Neural progenitor cell (in vitro differentiated cells): ENCODE measurements around the gene CRIM1. TPM values are rescaled to one million over a fixed set of nuclear protein-coding genes. Genes with fewer than 3 reads are reported as not detected.
A peak's percentile ranks its signal among the peaks of the same experiment; 100 is the strongest.

Experiments used
- DNase-seq: peaks from one replicate; pipeline ENCODE4 v3.0.0-alpha.2; 2016; ENCODE audit warnings: low spot score
- H2AFZ ChIP-seq: fragments of 200-600 bp; sonication (generic); replicated peaks from 2 replicates; pipeline ENCODE4 v1.6.1; 2016; ENCODE audit warnings: antibody characterized with exemption
- H3F3A ChIP-seq: fragments of 200-600 bp; sonication (generic); 2 replicates; pipeline ENCODE4 v1.6.1; 2016; ENCODE audit warnings: antibody characterized with exemption, low read depth
- H3K27ac ChIP-seq: fragments of 200-600 bp; sonication (generic); 2 replicates; pipeline ENCODE4 v1.5.1; 2016; ENCODE audit warnings: mild to moderate bottlenecking
- H3K27me3 ChIP-seq: fragments of 200-600 bp; sonication (generic); 2 replicates; pipeline ENCODE4 v1.6.1; 2016; ENCODE audit warnings: mild to moderate bottlenecking, moderate library complexity
- H3K36me3 ChIP-seq: fragments of 200-600 bp; sonication (generic); 2 replicates; pipeline ENCODE4 v1.5.1; 2016
- H3K4me1 ChIP-seq: fragments of 200-600 bp; sonication (generic); 2 replicates; pipeline ENCODE4 v1.6.1; 2016; ENCODE audit warnings: mixed run types
- H3K4me2 ChIP-seq: fragments of 200-600 bp; sonication (generic); 2 replicates; pipeline ENCODE4 v1.6.1; 2016
- H3K4me3 ChIP-seq: fragments of 200-600 bp; sonication (generic); 2 replicates; pipeline ENCODE4 v1.5.1; 2016
- H3K79me2 ChIP-seq: fragments of 200-600 bp; sonication (generic); 2 replicates; pipeline ENCODE4 v1.6.1; 2016; ENCODE audit warnings: low read depth
- H3K9ac ChIP-seq: fragments of 200-600 bp; sonication (generic); 2 replicates; pipeline ENCODE4 v1.6.1; 2016
- H3K9me3 ChIP-seq: fragments of 200-600 bp; sonication (generic); 2 replicates; pipeline ENCODE4 v1.5.1; 2016; ENCODE audit warnings: low read depth
- H4K20me1 ChIP-seq: fragments of 200-600 bp; sonication (generic); 2 replicates; pipeline ENCODE4 v1.6.1; 2016; ENCODE audit warnings: low read depth
- H3K27ac Mint-ChIP-seq: 3 replicates; pipeline ENCODE4 v1.8.0; 2021; ENCODE audit warnings: mixed read lengths
- H3K27me3 Mint-ChIP-seq: 2 replicates; pipeline ENCODE4 v1.8.0; 2022; ENCODE audit warnings: low read depth, mild to moderate bottlenecking, inconsistent platforms, moderate library complexity, mixed read lengths; ENCODE audit not compliant: insufficient read depth
- H3K36me3 Mint-ChIP-seq: 3 replicates; pipeline ENCODE4 v1.8.0; 2021; ENCODE audit warnings: mixed read lengths
- H3K4me1 Mint-ChIP-seq: 3 replicates; pipeline ENCODE4 v1.8.0; 2021; ENCODE audit warnings: mixed read lengths
- H3K4me3 Mint-ChIP-seq: 3 replicates; pipeline ENCODE4 v1.8.0; 2021; ENCODE audit warnings: mild to moderate bottlenecking, moderate library complexity, mixed read lengths
- H3K9me3 Mint-ChIP-seq: 3 replicates; pipeline ENCODE4 v1.8.0; 2020; ENCODE audit warnings: mixed read lengths
- CTCF ChIP-seq: fragments of 200-600 bp; sonication (generic); IDR thresholded peaks from 2 replicates; pipeline ENCODE4 v1.5.1; 2017; ENCODE audit warnings: antibody characterized with exemption, mild to moderate bottlenecking
- EZH2 ChIP-seq: fragments of 200-600 bp; sonication (generic); IDR thresholded peaks from 2 replicates; pipeline ENCODE4 v1.6.1; 2017; ENCODE audit warnings: antibody characterized with exemption, mild to moderate bottlenecking, moderate library complexity
- EZH2phosphoT487 ChIP-seq: fragments of 200-600 bp; sonication (generic); IDR thresholded peaks from 2 replicates; pipeline ENCODE4 v1.6.1; 2017; ENCODE audit warnings: antibody characterized with exemption
- total RNA-seq: library from RNA; depleted of rRNA; stranded (reverse); fragments of >200 nt; gene quantifications from 2 replicates; pipeline ENCODE4 v1.2.3, GENCODE V29; 2015; ENCODE audit warnings: low replicate concordance

The CRIM1 gene
- total RNA-seq, 1 donor from 2014 or later = 4.9 TPM

GRCh38 chr2:36343606-36344005, 12.0 kb upstream of the CRIM1 start:
- Mint-ChIP-seq H3K4me3 (no peak overlapping the region), H3K4me1 (peaks cover 3% of the 10 kb centered on the region), H3K36me3 (no peaks in the 10 kb centered on the region), H3K9me3 (no peaks in the 10 kb centered on the region), H3K27ac (peak overlapping the region; percentile 13), H3K27me3 (no peaks in the 10 kb centered on the region)
- no peak for TF ChIP-seq CTCF
- TF ChIP-seq EZH2 = no peak
- no peak for TF ChIP-seq EZH2phosphoT487
- Histone ChIP-seq H3K4me1 (no peaks in the 10 kb centered on the region), H3F3A (no peaks in the 10 kb centered on the region), H3K27ac (no peak overlapping the region), H3K4me3 (no peak overlapping the region), H3K4me2 (no peak overlapping the region), H3K9ac (no peak overlapping the region), H3K9me3 (no peaks in the 10 kb centered on the region), H4K20me1 (no peaks in the 10 kb centered on the region), H2AFZ (no peak overlapping the region), H3K79me2 (no peaks in the 10 kb centered on the region), H3K27me3 (no peaks in the 10 kb centered on the region), H3K36me3 (no peaks in the 10 kb centered on the region)
- DNase-seq = no peak

GRCh38 chr2:36348721-36349120, 6.9 kb upstream of the CRIM1 start:
- DNase-seq = no peak
- no peaks in the 10 kb centered on the region for H3K36me3 Mint-ChIP-seq
- Histone ChIP-seq H3K36me3 (no peaks in the 10 kb centered on the region), H3K4me3 (no peak overlapping the region), H3K79me2 (no peaks in the 10 kb centered on the region), H3F3A (no peaks in the 10 kb centered on the region), H3K9ac (no peak overlapping the region), H3K4me2 (no peak overlapping the region), H3K4me1 (no peaks in the 10 kb centered on the region), H3K27me3 (peaks cover 9% of the 10 kb centered on the region), H4K20me1 (no peaks in the 10 kb centered on the region), H3K9me3 (no peaks in the 10 kb centered on the region), H2AFZ (no peak overlapping the region), H3K27ac (no peak overlapping the region)
- H3K4me3 Mint-ChIP-seq = no peak overlapping the region
- no peaks in the 10 kb centered on the region for H3K4me1 Mint-ChIP-seq
- no peak overlapping the region for H3K27ac Mint-ChIP-seq
- H3K9me3 Mint-ChIP-seq = no peaks in the 10 kb centered on the region
- no peaks in the 10 kb centered on the region for H3K27me3 Mint-ChIP-seq
- TF ChIP-seq EZH2phosphoT487 = no peak
- no peak for TF ChIP-seq CTCF
- TF ChIP-seq EZH2 = no peak

- Histone ChIP-seq H3K4me1 (no peaks in the 10 kb centered on the region), H3K4me2 (no peak overlapping the region), H3K9ac (no peak overlapping the region), H3K79me2 (peaks cover under 1% of the 10 kb centered on the region), H3K27me3 (peaks cover 21% of the 10 kb centered on the region), H3K9me3 (no peaks in the 10 kb centered on the region), H3F3A (peaks cover 8% of the 10 kb centered on the region), H2AFZ (no peak overlapping the region), H3K4me3 (no peak overlapping the region), H4K20me1 (no peaks in the 10 kb centered on the region), H3K36me3 (no peaks in the 10 kb centered on the region), H3K27ac (no peak overlapping the region)
- no peak for DNase-seq
- peaks cover 12% of the 10 kb centered on the region for H3K4me1 Mint-ChIP-seq
- H3K4me3 Mint-ChIP-seq = no peak overlapping the region
- H3K9me3 Mint-ChIP-seq = no peaks in the 10 kb centered on the region
- H3K36me3 Mint-ChIP-seq = no peaks in the 10 kb centered on the region
- TF ChIP-seq EZH2 (no peak), EZH2phosphoT487 (no peak), CTCF (no peak)
- H3K27ac Mint-ChIP-seq = no peak overlapping the region
- H3K27me3 Mint-ChIP-seq = peaks cover 3% of the 10 kb centered on the region
These were observed 4.3 kb upstream of the CRIM1 start for GRCh38 chr2:36351291-36351690.
